ENCODE measurements around the gene TMEM44.
A peak's percentile ranks its signal among the peaks of the same experiment; 100 is the strongest.

Gene TMEM44

GRCh38 chr3:194671900-194672808, 38.9 kb upstream of the TMEM44 start, which contains the start of gene LSG1 (continued):
- TF ChIP-seq FEZF1 (tag by site-specific recombination; IDR thresholded peaks at IDR 0.05), result 0 out of 2 replicates have a peak, but pooled peaks have one; percentile 14
- TF ChIP-seq TCF7L2 (IDR thresholded peaks at IDR 0.05; ENCODE audit: borderline replicate concordance, low read depth, low read length), result no peak; the same call in 1 of the 2 replicates
- no peak for TF ChIP-seq ZNF211 (tag by site-specific recombination; IDR thresholded peaks at IDR 0.05; ENCODE audit: low read depth)
- TF ChIP-seq, protein P1, sequence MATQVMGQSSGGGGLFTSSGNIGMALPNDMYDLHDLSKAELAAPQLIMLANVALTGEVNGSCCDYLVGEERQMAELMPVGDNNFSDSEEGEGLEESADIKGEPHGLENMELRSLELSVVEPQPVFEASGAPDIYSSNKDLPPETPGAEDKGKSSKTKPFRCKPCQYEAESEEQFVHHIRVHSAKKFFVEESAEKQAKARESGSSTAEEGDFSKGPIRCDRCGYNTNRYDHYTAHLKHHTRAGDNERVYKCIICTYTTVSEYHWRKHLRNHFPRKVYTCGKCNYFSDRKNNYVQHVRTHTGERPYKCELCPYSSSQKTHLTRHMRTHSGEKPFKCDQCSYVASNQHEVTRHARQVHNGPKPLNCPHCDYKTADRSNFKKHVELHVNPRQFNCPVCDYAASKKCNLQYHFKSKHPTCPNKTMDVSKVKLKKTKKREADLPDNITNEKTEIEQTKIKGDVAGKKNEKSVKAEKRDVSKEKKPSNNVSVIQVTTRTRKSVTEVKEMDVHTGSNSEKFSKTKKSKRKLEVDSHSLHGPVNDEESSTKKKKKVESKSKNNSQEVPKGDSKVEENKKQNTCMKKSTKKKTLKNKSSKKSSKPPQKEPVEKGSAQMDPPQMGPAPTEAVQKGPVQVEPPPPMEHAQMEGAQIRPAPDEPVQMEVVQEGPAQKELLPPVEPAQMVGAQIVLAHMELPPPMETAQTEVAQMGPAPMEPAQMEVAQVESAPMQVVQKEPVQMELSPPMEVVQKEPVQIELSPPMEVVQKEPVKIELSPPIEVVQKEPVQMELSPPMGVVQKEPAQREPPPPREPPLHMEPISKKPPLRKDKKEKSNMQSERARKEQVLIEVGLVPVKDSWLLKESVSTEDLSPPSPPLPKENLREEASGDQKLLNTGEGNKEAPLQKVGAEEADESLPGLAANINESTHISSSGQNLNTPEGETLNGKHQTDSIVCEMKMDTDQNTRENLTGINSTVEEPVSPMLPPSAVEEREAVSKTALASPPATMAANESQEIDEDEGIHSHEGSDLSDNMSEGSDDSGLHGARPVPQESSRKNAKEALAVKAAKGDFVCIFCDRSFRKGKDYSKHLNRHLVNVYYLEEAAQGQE (tag by site-specific recombination; IDR thresholded peaks at IDR 0.05), result peak; percentile 78
- TF ChIP-seq HOXA7 (CRISPR knock-in tag; IDR thresholded peaks at IDR 0.05; ENCODE audit: borderline replicate concordance), result no peak
- TF ChIP-seq ZNF629 (tag by site-specific recombination; IDR thresholded peaks at IDR 0.05), result peak; percentile 96
- peak; percentile 36; the same call in 1 of the 2 replicates for TF ChIP-seq ZIC2 (tag by site-specific recombination; IDR thresholded peaks at IDR 0.05)
- peak; percentile 50 for TF ChIP-seq ZNF341 (tag by site-specific recombination; IDR thresholded peaks at IDR 0.05; ENCODE audit: low read depth)
- TF ChIP-seq, protein P2, sequence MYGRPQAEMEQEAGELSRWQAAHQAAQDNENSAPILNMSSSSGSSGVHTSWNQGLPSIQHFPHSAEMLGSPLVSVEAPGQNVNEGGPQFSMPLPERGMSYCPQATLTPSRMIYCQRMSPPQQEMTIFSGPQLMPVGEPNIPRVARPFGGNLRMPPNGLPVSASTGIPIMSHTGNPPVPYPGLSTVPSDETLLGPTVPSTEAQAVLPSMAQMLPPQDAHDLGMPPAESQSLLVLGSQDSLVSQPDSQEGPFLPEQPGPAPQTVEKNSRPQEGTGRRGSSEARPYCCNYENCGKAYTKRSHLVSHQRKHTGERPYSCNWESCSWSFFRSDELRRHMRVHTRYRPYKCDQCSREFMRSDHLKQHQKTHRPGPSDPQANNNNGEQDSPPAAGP (tag by site-specific recombination; IDR thresholded peaks at IDR 0.05), result peak; percentile 91
- TF ChIP-seq ZNF585B (tag by site-specific recombination; IDR thresholded peaks at IDR 0.05), result no peak
- no peak for TF ChIP-seq ZNF624 (tag by site-specific recombination; IDR thresholded peaks at IDR 0.05)
- TF ChIP-seq ZNF155 (tag by site-specific recombination; IDR thresholded peaks at IDR 0.05), result no peak
- no peak for TF ChIP-seq ZNF747 (tag by site-specific recombination; IDR thresholded peaks at IDR 0.05)
- no peak for TF ChIP-seq ZNF302 (tag by site-specific recombination; IDR thresholded peaks at IDR 0.05; ENCODE audit: low read depth)
- peak; percentile 70; the same call in 1 of the 2 replicates for TF ChIP-seq ZNF610 (tag by site-specific recombination; IDR thresholded peaks at IDR 0.05; ENCODE audit: borderline replicate concordance)
- TF ChIP-seq REPIN1 (tag by site-specific recombination; IDR thresholded peaks at IDR 0.05; ENCODE audit: low read depth), result peak; percentile 75; the same call in 1 of the 2 replicates
- TF ChIP-seq ZNF202 (tag by site-specific recombination; IDR thresholded peaks at IDR 0.05; ENCODE audit: borderline replicate concordance), result no peak
- TF ChIP-seq ZNF544 (tag by site-specific recombination; IDR thresholded peaks at IDR 0.05), result no peak
- TF ChIP-seq ZNF580 (tag by site-specific recombination; IDR thresholded peaks at IDR 0.05), result peak; percentile 69; the same call in 1 of the 2 replicates
- TF ChIP-seq ZNF664 (tag by site-specific recombination; IDR thresholded peaks at IDR 0.05), result peak; percentile 38; the same call in 1 of the 2 replicates
- TF ChIP-seq, protein P3, sequence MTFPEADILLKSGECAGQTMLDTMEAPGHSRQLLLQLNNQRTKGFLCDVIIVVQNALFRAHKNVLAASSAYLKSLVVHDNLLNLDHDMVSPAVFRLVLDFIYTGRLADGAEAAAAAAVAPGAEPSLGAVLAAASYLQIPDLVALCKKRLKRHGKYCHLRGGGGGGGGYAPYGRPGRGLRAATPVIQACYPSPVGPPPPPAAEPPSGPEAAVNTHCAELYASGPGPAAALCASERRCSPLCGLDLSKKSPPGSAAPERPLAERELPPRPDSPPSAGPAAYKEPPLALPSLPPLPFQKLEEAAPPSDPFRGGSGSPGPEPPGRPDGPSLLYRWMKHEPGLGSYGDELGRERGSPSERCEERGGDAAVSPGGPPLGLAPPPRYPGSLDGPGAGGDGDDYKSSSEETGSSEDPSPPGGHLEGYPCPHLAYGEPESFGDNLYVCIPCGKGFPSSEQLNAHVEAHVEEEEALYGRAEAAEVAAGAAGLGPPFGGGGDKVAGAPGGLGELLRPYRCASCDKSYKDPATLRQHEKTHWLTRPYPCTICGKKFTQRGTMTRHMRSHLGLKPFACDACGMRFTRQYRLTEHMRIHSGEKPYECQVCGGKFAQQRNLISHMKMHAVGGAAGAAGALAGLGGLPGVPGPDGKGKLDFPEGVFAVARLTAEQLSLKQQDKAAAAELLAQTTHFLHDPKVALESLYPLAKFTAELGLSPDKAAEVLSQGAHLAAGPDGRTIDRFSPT (tag by site-specific recombination; IDR thresholded peaks at IDR 0.05), result no peak
- no peak for TF ChIP-seq ZNF169 (tag by site-specific recombination; IDR thresholded peaks at IDR 0.05)
- no peak for TF ChIP-seq ZNF23 (tag by site-specific recombination; IDR thresholded peaks at IDR 0.05; ENCODE audit: borderline replicate concordance)
- no peak for TF ChIP-seq ZSCAN18 (tag by site-specific recombination; IDR thresholded peaks at IDR 0.05)
- no peak for TF ChIP-seq OSR2 (tag by site-specific recombination; IDR thresholded peaks at IDR 0.05)
- no peak for TF ChIP-seq ZNF791 (tag by site-specific recombination; IDR thresholded peaks at IDR 0.05)
- TF ChIP-seq ZBTB11 (tag by site-specific recombination; conservative IDR thresholded peaks at IDR 0.05; ENCODE audit: low read depth), result peak; percentile 99
- no peak for TF ChIP-seq ZBTB48 (tag by site-specific recombination; IDR thresholded peaks at IDR 0.05)

All from HEK293 (cell line).